Left lung (tissue), 10 donors: ENCODE data around the gene SEBOX. TPM values are rescaled to one million over a fixed set of nuclear protein-coding genes. Genes with fewer than 3 reads are reported as not detected.
"Not testable (repeated sequence)": the region's sequence is repeated elsewhere in the genome, so short reads cannot be mapped to it uniquely, and the experiment has no call there.

Experiments used
- ATAC-seq: fragments of 200-7000 bp; cut with Tn5 transposase; one replicate; pipeline ENCODE4 v1.9.1; 2020; ENCODE audit warnings: moderate library complexity
- DNase-seq, 4 donors: peaks; one replicate each; pipeline ENCODE4 v3.0.0-alpha.2; 2013 to 2020
- H3K27ac ChIP-seq, 2 donors: fragments of 200-600 bp; sonication (generic) in 1 of 2; one replicate each; pipeline versions ENCODE4 v1.5.0 to v1.8.0; 2020 to 2021
- H3K27me3 ChIP-seq, 2 donors: fragments of 200-600 bp; sonication (generic) in 1 of 2; one replicate each; pipeline versions ENCODE4 v1.5.0 to v1.8.0; 2020 to 2021
- H3K36me3 ChIP-seq, 2 donors: fragments of 200-600 bp; sonication (generic) in 1 of 2; one replicate each; pipeline versions ENCODE4 v1.5.0 to v1.8.0; 2020 to 2021
- H3K4me1 ChIP-seq, 2 donors: fragments of 200-600 bp; one replicate each; pipeline ENCODE4 v1.8.0; 2021
- H3K4me3 ChIP-seq, 2 donors: fragments of 200-600 bp; sonication (generic) in 1 of 2; one replicate each; pipeline versions ENCODE4 v1.5.0 to v1.8.0; 2020 to 2021; ENCODE audit warnings: mild to moderate bottlenecking in 1 of 2
- H3K9me3 ChIP-seq, 2 donors: fragments of 200-600 bp; sonication (generic) in 1 of 2; one replicate each; pipeline versions ENCODE4 v1.5.0 to v1.8.0; 2020 to 2021
- intact Hi-C, 2 donors: fragments of 100-400 bp; cut with DNase I; formaldehyde crosslinking; loops; one replicate each; pipeline versions ENCODE4 v1.11.2 to v1.14.2; 2022
- polyA plus RNA-seq, 6 donors: library from polyadenylated mRNA; unstranded; fragments of 120-200 nt; gene quantifications; one replicate each; pipeline ENCODE4 v1.2.1, GENCODE V29; 2013; ENCODE audit not compliant: insufficient read length in 6 of 6
- total RNA-seq, 2 donors: library from RNA; stranded (reverse); fragmentation: NEBNext Ultra II Directional; extraction: Animal tissue kit (Norgen Biotek cat#: 25700); gene quantifications; one replicate each; pipeline ENCODE4 v1.2.1, GENCODE V29; 2021
- TF ChIP-seq, protein P1 (sequence below), 2 donors: fragments of 200-600 bp; sonication (generic) in 1 of 2; IDR thresholded peaks; one replicate each; pipeline versions ENCODE4 v1.5.0 to v1.8.0; 2021; ENCODE audit warnings: antibody characterized with exemption in 2 of 2
- donor health status: DM: no; HTN: yes; CAD: no.
- donor health status: DM: no; HTN: no; CAD: no.

The SEBOX gene
- total and polyA plus RNA-seq, 8 donors = not detected

DNA sequence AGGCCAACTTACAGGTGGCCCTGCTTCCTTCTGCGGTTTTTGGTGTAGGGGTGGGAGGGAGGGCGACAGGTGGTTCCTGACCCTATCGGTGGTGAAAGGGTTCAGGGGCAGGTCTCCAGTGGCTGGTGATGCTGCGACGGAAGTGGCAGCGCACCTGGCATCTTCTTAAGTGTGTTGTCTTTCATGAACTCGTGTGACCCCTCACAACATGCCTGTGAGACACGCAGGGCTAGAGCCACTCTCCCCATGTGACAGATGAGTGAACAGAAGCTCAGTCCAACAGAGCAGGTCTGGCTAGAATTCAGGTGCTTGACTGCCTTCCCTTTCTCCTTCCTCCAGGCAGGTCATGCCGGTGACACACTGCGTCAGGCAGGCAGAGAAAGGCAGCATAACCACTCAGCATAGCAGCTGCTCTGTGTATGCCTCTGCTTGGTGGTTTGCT is 21.5 kb downstream of the SEBOX start:
- Histone ChIP-seq H3K9me3 (no peaks in the 10 kb centered on the region), H3K27ac (no peak overlapping the region), H3K36me3 (peaks cover 0 to 93% of the 10 kb centered on the region in 2 donors), H3K4me3 (no peak overlapping the region), H3K27me3 (no peaks in the 10 kb centered on the region), H3K4me1 (peaks cover 0 to 35% of the 10 kb centered on the region in 2 donors)
- DNase-seq (no peak), ATAC-seq (no peak)
- intact Hi-C loops = no loop called here
- TF ChIP-seq, protein P1, sequence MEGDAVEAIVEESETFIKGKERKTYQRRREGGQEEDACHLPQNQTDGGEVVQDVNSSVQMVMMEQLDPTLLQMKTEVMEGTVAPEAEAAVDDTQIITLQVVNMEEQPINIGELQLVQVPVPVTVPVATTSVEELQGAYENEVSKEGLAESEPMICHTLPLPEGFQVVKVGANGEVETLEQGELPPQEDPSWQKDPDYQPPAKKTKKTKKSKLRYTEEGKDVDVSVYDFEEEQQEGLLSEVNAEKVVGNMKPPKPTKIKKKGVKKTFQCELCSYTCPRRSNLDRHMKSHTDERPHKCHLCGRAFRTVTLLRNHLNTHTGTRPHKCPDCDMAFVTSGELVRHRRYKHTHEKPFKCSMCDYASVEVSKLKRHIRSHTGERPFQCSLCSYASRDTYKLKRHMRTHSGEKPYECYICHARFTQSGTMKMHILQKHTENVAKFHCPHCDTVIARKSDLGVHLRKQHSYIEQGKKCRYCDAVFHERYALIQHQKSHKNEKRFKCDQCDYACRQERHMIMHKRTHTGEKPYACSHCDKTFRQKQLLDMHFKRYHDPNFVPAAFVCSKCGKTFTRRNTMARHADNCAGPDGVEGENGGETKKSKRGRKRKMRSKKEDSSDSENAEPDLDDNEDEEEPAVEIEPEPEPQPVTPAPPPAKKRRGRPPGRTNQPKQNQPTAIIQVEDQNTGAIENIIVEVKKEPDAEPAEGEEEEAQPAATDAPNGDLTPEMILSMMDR (IDR thresholded peaks at IDR 0.05) = no peak

DNA sequence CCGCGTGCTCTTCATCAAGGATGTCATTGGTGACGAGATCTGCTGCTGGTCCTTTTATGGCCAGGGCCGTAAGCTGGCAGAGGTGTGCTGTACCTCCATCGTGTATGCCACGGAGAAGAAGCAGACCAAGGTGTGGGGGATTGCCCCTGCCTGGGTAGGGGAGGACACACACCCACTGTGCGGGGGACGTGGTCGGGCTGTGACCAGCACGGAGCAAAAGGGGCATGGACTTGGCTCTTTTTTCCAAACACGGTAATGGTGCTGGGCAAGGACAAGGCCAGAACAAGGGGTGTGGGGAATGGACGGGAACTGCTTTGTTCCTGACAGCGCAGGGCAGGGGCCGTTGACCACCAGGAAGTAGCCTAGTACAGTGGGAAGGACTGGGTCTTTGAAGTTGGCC is 22.7 kb downstream of the SEBOX start:
- no peaks in the 10 kb centered on the region for H3K27me3 ChIP-seq
- no peak overlapping the region for H3K27ac ChIP-seq
- no peak for ATAC-seq
- DNase-seq = no peak
- peaks cover 2 to 45% of the 10 kb centered on the region in 2 donors for H3K4me1 ChIP-seq
- TF ChIP-seq, protein P1 (IDR thresholded peaks at IDR 0.05) = no peak
- peaks cover 0 to 81% of the 10 kb centered on the region in 2 donors for H3K36me3 ChIP-seq
- H3K4me3 ChIP-seq = no peak overlapping the region
- intact Hi-C loops = no loop called here
- H3K9me3 ChIP-seq = no peaks in the 10 kb centered on the region

DNA sequence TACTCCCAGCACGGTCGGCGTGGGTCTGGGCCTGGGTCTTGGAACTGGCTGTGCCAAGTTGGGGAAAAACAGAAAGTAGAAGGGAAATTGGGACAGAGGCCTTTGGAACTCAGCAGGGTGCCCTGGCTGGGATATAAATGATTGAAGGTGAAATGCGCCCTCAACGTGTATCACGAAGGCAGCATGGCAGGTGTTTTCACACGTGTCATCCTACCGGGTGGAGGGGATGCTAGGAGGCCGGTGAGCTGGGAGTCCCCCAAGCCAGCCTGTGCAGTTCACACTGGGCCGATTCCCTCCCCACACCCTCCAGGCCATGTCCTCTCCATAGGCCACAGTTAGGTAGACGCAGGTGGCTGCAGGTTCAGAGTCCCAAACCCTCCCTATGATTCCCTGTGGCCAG is 23.5 kb downstream of the SEBOX start:
- Histone ChIP-seq H3K27me3 (no peaks in the 10 kb centered on the region), H3K27ac (no peak overlapping the region), H3K36me3 (peaks cover 0 to 73% of the 10 kb centered on the region in 2 donors), H3K4me1 (peaks cover 10 to 52% of the 10 kb centered on the region in 2 donors), H3K9me3 (no peaks in the 10 kb centered on the region), H3K4me3 (no peak overlapping the region)
- ATAC-seq = no peak
- TF ChIP-seq, protein P1 (IDR thresholded peaks at IDR 0.05) = no peak
- no peak for DNase-seq
- intact Hi-C loops = no loop called here

DNA sequence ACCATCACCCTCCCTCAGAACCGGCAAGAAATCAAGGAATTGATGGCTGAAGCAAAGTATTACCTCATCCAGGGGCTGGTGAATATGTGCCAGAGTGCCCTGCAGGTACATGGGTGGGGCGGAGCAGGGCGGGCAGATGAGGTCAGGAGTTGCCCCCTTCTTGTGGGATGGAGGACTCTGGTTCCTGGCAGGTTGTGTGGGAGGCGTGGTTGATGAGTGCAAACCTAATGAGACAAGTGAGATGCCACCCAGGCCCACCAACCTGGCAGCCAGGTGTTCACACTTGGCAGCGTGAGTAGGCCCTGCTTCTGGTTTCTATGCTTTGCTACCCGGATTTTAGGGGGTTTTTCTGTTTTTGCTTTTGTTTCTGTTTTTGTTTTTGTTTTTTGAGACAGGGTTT is 24.6 kb downstream of the SEBOX start:
- H3K4me3 ChIP-seq = no peak overlapping the region
- no peaks in the 10 kb centered on the region for H3K27me3 ChIP-seq
- TF ChIP-seq, protein P1 (IDR thresholded peaks at IDR 0.05) = no peak
- intact Hi-C loops = no loop called here
- DNase-seq = no peak
- no peak overlapping the region for H3K27ac ChIP-seq
- ATAC-seq = no peak
- peaks cover 0 to 62% of the 10 kb centered on the region in 2 donors for H3K36me3 ChIP-seq
- H3K4me1 ChIP-seq = peaks cover 14 to 52% of the 10 kb centered on the region in 2 donors
- no peaks in the 10 kb centered on the region for H3K9me3 ChIP-seq

DNA sequence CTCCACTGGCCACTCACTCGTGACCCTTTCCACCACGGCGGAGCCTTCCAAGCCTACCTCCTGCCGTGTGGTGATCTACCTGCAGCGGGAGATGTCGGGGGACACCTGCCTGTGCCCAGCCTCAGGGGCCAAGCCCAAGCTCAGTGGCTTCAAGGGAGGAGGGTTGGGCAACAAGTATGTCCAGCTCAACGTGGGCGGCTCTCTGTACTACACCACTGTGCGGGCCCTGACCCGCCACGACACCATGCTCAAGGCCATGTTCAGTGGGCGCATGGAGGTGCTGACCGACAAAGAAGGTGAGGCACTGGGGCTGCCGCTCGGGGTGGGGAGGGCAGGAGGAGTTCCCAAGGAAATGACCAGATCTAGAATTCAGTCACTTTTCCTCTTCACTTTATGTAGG is 25.6 kb downstream of the SEBOX start:
- intact Hi-C loops = no loop called here
- H3K4me3 ChIP-seq = no peak overlapping the region
- H3K4me1 ChIP-seq = peaks cover 17 to 52% of the 10 kb centered on the region in 2 donors
- H3K9me3 ChIP-seq = no peaks in the 10 kb centered on the region
- no peaks in the 10 kb centered on the region for H3K27me3 ChIP-seq
- peaks cover 0 to 52% of the 10 kb centered on the region in 2 donors for H3K36me3 ChIP-seq
- TF ChIP-seq, protein P1 (IDR thresholded peaks at IDR 0.05) = no peak
- ATAC-seq (no peak), DNase-seq (no peak)
- H3K27ac ChIP-seq = peak overlapping the region in 1 of 2 donors; percentile 97

DNA sequence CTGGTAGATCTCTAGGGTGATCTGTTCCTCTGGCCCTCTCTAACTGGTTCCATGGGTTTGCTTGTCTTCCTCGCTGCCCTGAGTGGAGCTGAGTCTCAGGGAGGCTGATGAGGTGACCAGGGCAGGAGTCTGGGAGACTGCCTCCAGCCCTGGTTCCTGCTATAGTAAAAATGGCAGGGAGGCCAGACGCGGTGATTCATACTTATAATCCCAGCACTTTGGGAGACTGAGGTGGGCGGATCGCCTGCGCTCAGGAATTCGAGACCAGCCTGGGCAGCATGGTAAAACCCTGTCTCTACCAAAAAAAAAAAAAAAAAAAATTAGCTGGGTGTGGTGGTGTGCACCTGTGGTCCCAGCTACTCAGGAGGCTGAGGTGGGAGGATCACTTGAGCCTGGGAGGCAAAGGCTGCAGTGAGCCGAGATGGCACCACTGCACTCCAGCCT is 26.2 kb downstream of the SEBOX start:
- Histone ChIP-seq H3K4me1 (peaks cover 23 to 59% of the 10 kb centered on the region in 2 donors), H3K27ac (peak overlapping the region; percentile 54 to 97), H3K36me3 (peaks cover 0 to 46% of the 10 kb centered on the region in 2 donors)
- H3K9me3 ChIP-seq, DNase-seq, H3K4me3 ChIP-seq, intact Hi-C loops, ATAC-seq, H3K27me3 ChIP-seq: not testable (repeated sequence)
